A549 (cell line): ENCODE data around the gene B3GAT1. TPM values are rescaled to one million over a fixed set of nuclear protein-coding genes. Genes with fewer than 3 reads are reported as not detected.
"Not testable (repeated sequence)": the region's sequence is repeated elsewhere in the genome, so short reads cannot be mapped to it uniquely, and the experiment has no call there.

Experiments used
- ATAC-seq, 2 experiments: fragments of 200-7000 bp in 1 of 2; fragments of >200 bp in 1 of 2; cut with Nextera tagmentation in 1 of 2; cut with Tn5 transposase in 1 of 2; 3 replicates each; pipeline versions ENCODE4 v1.8.0 to v1.9.1; 2018 to 2020; ENCODE audit warnings: mild to moderate bottlenecking in 1 of 2, moderate library complexity in 1 of 2
- CTCF ChIA-PET: fragments of 300-600 bp; sonication (Branson Sonifier 250); formaldehyde crosslinking; extraction: SDS; loops from one replicate; lab custom pipeline; 2021; ENCODE audit warnings: antibody characterized with exemption, inconsistent platforms; lab: Yijun Ruan, JAX
- POLR2A ChIA-PET: fragments of 350-600 bp; formaldehyde crosslinking; extraction: SDS; loops from one replicate; lab custom pipeline; 2021; ENCODE audit warnings: antibody characterized with exemption, inconsistent platforms; lab: Yijun Ruan, JAX
- DNase-seq, 2 experiments: peaks; one replicate each; pipeline versions ENCODE4 v3.0.0 to v3.0.0-alpha.2; 2011 to 2016; ENCODE audit warnings: low read depth in 1 of 2, low spot score in 1 of 2
- FAIRE-seq: peaks from 2 replicates; lab custom pipeline; 2011; peaks lifted over from hg19 to GRCh38; lab: Jason Lieb, UNC
- H3K27ac ChIP-seq, 2 experiments: fragments of >200 bp; sonication (Bioruptor Twin); formaldehyde crosslinking; 3 replicates each; pipeline ENCODE4 v1.5.1; 2016 to 2017
- H3K4me1 ChIP-seq: fragments of >200 bp; sonication (Bioruptor Twin); formaldehyde crosslinking; 3 replicates; pipeline ENCODE4 v1.6.1; 2016
- H3K4me2 ChIP-seq: fragments of >200 bp; sonication (Bioruptor Twin); formaldehyde crosslinking; 3 replicates; pipeline ENCODE4 v1.6.1; 2016
- H3K4me3 ChIP-seq: fragments of >200 bp; sonication (Bioruptor Twin); formaldehyde crosslinking; 3 replicates; pipeline ENCODE4 v1.5.1; 2016
- H3K9me3 ChIP-seq: fragments of >200 bp; sonication (Bioruptor Twin); formaldehyde crosslinking; 3 replicates; pipeline ENCODE4 v1.6.1; 2016
- CBX2 ChIP-seq: fragments of 200-600 bp; sonication (generic); IDR thresholded peaks from 2 replicates; pipeline ENCODE4 v1.6.1; 2016; ENCODE audit warnings: low read depth, mild to moderate bottlenecking, borderline replicate concordance
- CBX8 ChIP-seq: fragments of 200-600 bp; sonication (generic); IDR thresholded peaks from 2 replicates; pipeline ENCODE4 v1.6.1; 2016
- CEBPB ChIP-seq, 2 experiments: fragments of >200 bp in 1 of 2; sonication (Bioruptor Twin) in 1 of 2; formaldehyde crosslinking in 1 of 2; IDR thresholded peaks; 2 replicates each; pipeline ENCODE4 v1.6.1; 2012 to 2016
- CTCF ChIP-seq: fragments of >200 bp; sonication (Bioruptor Twin); formaldehyde crosslinking; IDR thresholded peaks from 3 replicates; pipeline ENCODE4 v1.5.1; 2016
- EP300 ChIP-seq, 2 experiments: fragments of >200 bp; sonication (Bioruptor Twin); formaldehyde crosslinking; IDR thresholded peaks; 2 replicates in 1 of 2; 3 replicates in 1 of 2; pipeline ENCODE4 v1.6.1; 2016 to 2017
- ESRRA ChIP-seq: fragments of 150-350 bp; IDR thresholded peaks from 2 replicates; pipeline ENCODE4 v1.6.1; 2014; ENCODE audit warnings: mild to moderate bottlenecking, low read length, borderline replicate concordance
- FOSB ChIP-seq: fragments of 250-450 bp; sonication (Bioruptor Pico); IDR thresholded peaks from 2 replicates; pipeline ENCODE4 v1.5.0; 2020; ENCODE audit warnings: mild to moderate bottlenecking, moderate library complexity
- FOSL2 ChIP-seq, 2 experiments: fragments of 450-650 bp in 1 of 2; fragments of >200 bp in 1 of 2; sonication (Bioruptor Twin) in 1 of 2; formaldehyde crosslinking; IDR thresholded peaks; 2 replicates each; pipeline versions ENCODE4 v1.5.0 to v1.6.1; 2016 to 2020; ENCODE audit warnings: mild to moderate bottlenecking in 1 of 2, moderate library complexity in 1 of 2
- NFE2L2 ChIP-seq: fragments of 150-350 bp; conservative IDR thresholded peaks from 2 replicates; pipeline ENCODE4 v1.6.1; 2014; ENCODE audit warnings: low read length
- RARB ChIP-seq: fragments of 250-450 bp; sonication (Bioruptor Pico); IDR thresholded peaks from 2 replicates; pipeline ENCODE4 v1.8.0; 2021; ENCODE audit warnings: mild to moderate bottlenecking, moderate library complexity
- RCOR1 ChIP-seq: fragments of 150-350 bp; IDR thresholded peaks from 2 replicates; pipeline ENCODE4 v1.6.1; 2014; ENCODE audit warnings: antibody characterized with exemption, low read length, low read depth
- SREBF2 ChIP-seq: fragments of 450-650 bp; IDR thresholded peaks from 2 replicates; pipeline ENCODE4 v1.6.1; 2014; ENCODE audit warnings: mild to moderate bottlenecking, moderate library complexity
- ZNF302 ChIP-seq: fragments of 250-450 bp; sonication (Bioruptor Pico); IDR thresholded peaks from 2 replicates; pipeline ENCODE4 v1.9.0; 2021; ENCODE audit warnings: inconsistent platforms, mild to moderate bottlenecking, moderate library complexity
- ZSCAN20 ChIP-seq: fragments of 250-450 bp; sonication (Bioruptor Pico); IDR thresholded peaks from 2 replicates; pipeline ENCODE4 v1.8.0; 2022; ENCODE audit warnings: mild to moderate bottlenecking, moderate library complexity
- WGBS: methylation state at CpG from one replicate; pipeline ENCODE4 v1.1.6; 2017; ENCODE audit errors: missing lambda C conversion rate; 5-methylcytosine and 5-hydroxymethylcytosine counted together
- polyA plus RNA-seq, 4 experiments: library from polyadenylated mRNA; depleted of rRNA in 3 of 4; stranded (reverse); fragments of >200 nt; fragmentation: RNase III in 1 of 4; extraction: RNeasy Plus Mini Kit Qiagen cat#74134 plus additional on column Dnase treatment in 1 of 4; gene quantifications; 2 replicates in 3 of 4; 3 replicates in 1 of 4; pipeline ENCODE4 v1.2.3, GENCODE V29; 2011 to 2017

Gene B3GAT1
- polyA plus RNA-seq, 2 of the 4 experiments (the other 2 are of a cell fraction): not detected

- Histone ChIP-seq H3K9me3 (no peaks in the 10 kb centered on the region), H3K4me3 (no peak overlapping the region), H3K4me2 (no peak overlapping the region), H3K27ac (no peak overlapping the region), H3K4me1 (no peaks in the 10 kb centered on the region)
- POLR2A ChIA-PET: no interaction called here
- no peak for DNase-seq
- ATAC-seq: no peak
- 42% methylated on average over 8 of the region's 8 CpGs for WGBS
- no peak for TF ChIP-seq ZSCAN20 (CRISPR knock-in tag)
- TF ChIP-seq, all 56 proteins: peak for 0
- CTCF ChIA-PET: no interaction called here
- no peak for FAIRE-seq
These were observed 48.1 kb upstream of the B3GAT1 start for GRCh38 chr11:134460062-134460561.

GRCh38 chr11:134459246-134460061 is 47.4 kb upstream of the B3GAT1 start:
- Histone ChIP-seq H3K9me3 (no peaks in the 10 kb centered on the region), H3K4me2 (no peak overlapping the region), H3K4me1 (no peaks in the 10 kb centered on the region), H3K4me3 (no peak overlapping the region), H3K27ac (no peak overlapping the region)
- TF ChIP-seq NFE2L2: no peak
- ChIA-PET POLR2A (no interaction called here), CTCF (no interaction called here)
- 2% methylated on average over 5 of the region's 10 CpGs for WGBS
- DNase-seq: no peak
- no peak for ATAC-seq
- FAIRE-seq: no peak

GRCh38 chr11:134457411-134458007 is 45.5 kb upstream of the B3GAT1 start:
- H3K4me1 ChIP-seq, H3K27ac ChIP-seq, FAIRE-seq, DNase-seq, CTCF ChIA-PET, H3K4me3 ChIP-seq, H3K9me3 ChIP-seq, H3K4me2 ChIP-seq, POLR2A ChIA-PET, ATAC-seq: not testable (repeated sequence)
- WGBS: 0% methylated on average over 2 of the region's 2 CpGs

- DNase-seq (no peak), FAIRE-seq (no peak), ATAC-seq (no peak)
- no peak overlapping the region for H3K4me2 ChIP-seq
- 29% methylated on average over 3 of the region's 3 CpGs for WGBS
- no peak overlapping the region for H3K4me3 ChIP-seq
- no peak for TF ChIP-seq FOSL2 (IDR thresholded peaks at IDR 0.05)
- TF ChIP-seq FOSL2 (CRISPR knock-in tag; IDR thresholded peaks at IDR 0.05): no peak
- TF ChIP-seq EP300 (IDR thresholded peaks at IDR 0.05): no peak
- no peaks in the 10 kb centered on the region for H3K4me1 ChIP-seq
- no peak overlapping the region for H3K27ac ChIP-seq
- no peaks in the 10 kb centered on the region for H3K9me3 ChIP-seq
- ChIA-PET CTCF (no interaction called here), POLR2A (no interaction called here)
These were observed 43.5 kb upstream of the B3GAT1 start for GRCh38 chr11:134455516-134455915.

- no peak for FAIRE-seq
- TF ChIP-seq CTCF: no peak
- no peak for TF ChIP-seq RCOR1
- no peak for TF ChIP-seq CBX8
- no peak for TF ChIP-seq CBX2
- no peak for TF ChIP-seq FOSB
- no peak for TF ChIP-seq ZNF302
- no peak for TF ChIP-seq CEBPB (IDR thresholded peaks at IDR 0.05)
- no peak for TF ChIP-seq ESRRA
- TF ChIP-seq SREBF2: no peak
- no peak for TF ChIP-seq RARB (CRISPR knock-in tag)
- ATAC-seq: no peak
- POLR2A ChIA-PET: no interaction called here
- Histone ChIP-seq H3K9me3 (no peaks in the 10 kb centered on the region), H3K4me2 (no peak overlapping the region), H3K4me3 (no peak overlapping the region), H3K4me1 (no peaks in the 10 kb centered on the region), H3K27ac (no peak overlapping the region)
- DNase-seq: no peak
- CTCF ChIA-PET: no interaction called here
- WGBS: 0% methylated on average over 4 of the region's 6 CpGs
These were observed 42.2 kb upstream of the B3GAT1 start for GRCh38 chr11:134454146-134454690.
